PFSK-1 (cell line): Measurements from ENCODE around the gene MARCKS.

ENCODE experiments used
- FOXP2 ChIP-seq: optimal IDR thresholded peaks from 2 replicates; pipeline ENCODE3; 2011; ENCODE audit warnings: borderline replicate concordance, control low read depth, inconsistent platforms; ENCODE audit not compliant: insufficient read depth; ENCODE audit errors: extremely low read length, extremely low read depth
- POLR2AphosphoS5 ChIP-seq: IDR thresholded peaks from 2 replicates; pipeline ENCODE4 v1.6.1; 2012; ENCODE audit warnings: low read depth, mild to moderate bottlenecking, control low read depth, low read length, moderate library complexity
- SIN3A ChIP-seq: IDR thresholded peaks from 2 replicates; pipeline ENCODE4 v1.6.1; 2012; ENCODE audit warnings: mild to moderate bottlenecking, low read length, moderate library complexity, borderline replicate concordance; ENCODE audit not compliant: insufficient read depth
- TAF1 ChIP-seq: IDR thresholded peaks from 2 replicates; pipeline ENCODE4 v1.6.1; 2012; ENCODE audit warnings: low read length, control low read depth, borderline replicate concordance; ENCODE audit not compliant: insufficient read depth
- TF ChIP-seq, protein P1 (sequence below), 2 experiments: IDR thresholded peaks; 2 replicates each; pipeline versions ENCODE4 v1.6.1 to v1.8.0; 2011 to 2012; ENCODE audit warnings: low read depth in 2 of 2, low read length in 2 of 2, control low read depth in 1 of 2, inconsistent platforms in 1 of 2, mild to moderate bottlenecking in 1 of 2, moderate library complexity in 1 of 2; ENCODE audit not compliant: insufficient read depth in 1 of 2

DNA sequence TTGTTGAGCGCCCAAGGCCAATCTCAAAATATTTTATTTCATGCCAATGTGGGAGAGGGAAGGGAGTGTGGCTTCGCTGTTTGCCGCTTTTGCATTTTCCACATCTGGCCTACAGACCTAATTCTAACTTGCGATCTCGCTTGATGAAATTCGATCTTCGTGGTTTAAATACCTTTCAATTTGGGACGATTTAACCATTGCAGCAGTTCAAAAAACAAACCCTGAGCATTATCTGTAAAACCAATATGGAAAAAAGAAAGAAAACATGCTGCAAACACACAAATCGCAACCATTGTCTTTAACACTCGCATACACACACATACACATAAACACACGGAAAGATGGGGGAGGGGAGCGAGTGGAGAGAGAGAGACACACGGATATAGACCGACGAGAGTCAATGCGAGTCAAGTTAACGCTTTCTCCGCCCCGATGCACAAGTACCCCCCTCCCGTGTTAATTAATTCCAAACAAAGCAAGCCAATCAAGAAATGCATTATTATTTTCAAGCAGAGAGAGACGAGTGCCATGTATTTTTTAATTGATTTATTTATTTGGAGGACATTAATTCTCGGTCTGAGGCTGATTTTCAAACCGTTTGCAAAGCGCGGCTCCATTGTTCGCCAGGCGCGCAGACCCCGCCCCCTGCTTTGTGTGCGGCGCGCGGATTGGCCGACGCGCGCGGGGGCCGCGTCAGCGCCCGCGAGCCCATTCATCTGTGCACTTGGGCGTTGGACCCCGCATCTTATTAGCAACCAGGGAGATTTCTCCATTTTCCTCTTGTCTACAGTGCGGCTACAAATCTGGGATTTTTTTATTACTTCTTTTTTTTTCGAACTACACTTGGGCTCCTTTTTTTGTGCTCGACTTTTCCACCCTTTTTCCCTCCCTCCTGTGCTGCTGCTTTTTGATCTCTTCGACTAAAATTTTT is at the start of gene MARCKS:
- TF ChIP-seq POLR2AphosphoS5 (peak; percentile 98), TAF1 (peak; percentile 98), SIN3A (peak; percentile 77; the same call in 1 of the 2 replicates), FOXP2 (no peak)
- TF ChIP-seq, protein P1, sequence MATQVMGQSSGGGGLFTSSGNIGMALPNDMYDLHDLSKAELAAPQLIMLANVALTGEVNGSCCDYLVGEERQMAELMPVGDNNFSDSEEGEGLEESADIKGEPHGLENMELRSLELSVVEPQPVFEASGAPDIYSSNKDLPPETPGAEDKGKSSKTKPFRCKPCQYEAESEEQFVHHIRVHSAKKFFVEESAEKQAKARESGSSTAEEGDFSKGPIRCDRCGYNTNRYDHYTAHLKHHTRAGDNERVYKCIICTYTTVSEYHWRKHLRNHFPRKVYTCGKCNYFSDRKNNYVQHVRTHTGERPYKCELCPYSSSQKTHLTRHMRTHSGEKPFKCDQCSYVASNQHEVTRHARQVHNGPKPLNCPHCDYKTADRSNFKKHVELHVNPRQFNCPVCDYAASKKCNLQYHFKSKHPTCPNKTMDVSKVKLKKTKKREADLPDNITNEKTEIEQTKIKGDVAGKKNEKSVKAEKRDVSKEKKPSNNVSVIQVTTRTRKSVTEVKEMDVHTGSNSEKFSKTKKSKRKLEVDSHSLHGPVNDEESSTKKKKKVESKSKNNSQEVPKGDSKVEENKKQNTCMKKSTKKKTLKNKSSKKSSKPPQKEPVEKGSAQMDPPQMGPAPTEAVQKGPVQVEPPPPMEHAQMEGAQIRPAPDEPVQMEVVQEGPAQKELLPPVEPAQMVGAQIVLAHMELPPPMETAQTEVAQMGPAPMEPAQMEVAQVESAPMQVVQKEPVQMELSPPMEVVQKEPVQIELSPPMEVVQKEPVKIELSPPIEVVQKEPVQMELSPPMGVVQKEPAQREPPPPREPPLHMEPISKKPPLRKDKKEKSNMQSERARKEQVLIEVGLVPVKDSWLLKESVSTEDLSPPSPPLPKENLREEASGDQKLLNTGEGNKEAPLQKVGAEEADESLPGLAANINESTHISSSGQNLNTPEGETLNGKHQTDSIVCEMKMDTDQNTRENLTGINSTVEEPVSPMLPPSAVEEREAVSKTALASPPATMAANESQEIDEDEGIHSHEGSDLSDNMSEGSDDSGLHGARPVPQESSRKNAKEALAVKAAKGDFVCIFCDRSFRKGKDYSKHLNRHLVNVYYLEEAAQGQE (IDR thresholded peaks at IDR 0.05; ENCODE audit: insufficient read depth in 1 of 2, low read depth in 2 of 2, low read length in 2 of 2): peak in 1 of 2 experiments; percentile 65; a peak in 2 of 4 replicates
